MCF 10A (cell line): ENCODE data around the gene PIANP. TPM values are rescaled to one million over a fixed set of nuclear protein-coding genes. Genes with fewer than 3 reads are reported as not detected.
A peak's percentile ranks its signal among the peaks of the same experiment; 100 is the strongest.

ENCODE experiments used
- BruUV-seq: library from RNA; stranded (reverse); fragments of 400-500 nt; replicated peaks from 2 replicates; lab custom pipeline; 2021; lab: Mats Ljungman, UMichigan
- CTCF ChIA-PET: fragments of 300-600 bp; sonication (Branson Sonifier 250); formaldehyde crosslinking; extraction: SDS; loops from one replicate; lab custom pipeline; 2021; ENCODE audit warnings: antibody characterized with exemption, inconsistent platforms; lab: Yijun Ruan, JAX
- POLR2A ChIA-PET: fragments of 300-600, 350-650 bp; sonication (Branson Sonifier 250); formaldehyde crosslinking; extraction: SDS; loops from one replicate; lab custom pipeline; 2020; ENCODE audit warnings: antibody characterized with exemption, inconsistent platforms; lab: Yijun Ruan, JAX
- DNase-seq: peaks from one replicate; pipeline ENCODE4 v3.0.0-alpha.2; 2018; ENCODE audit not compliant: unreplicated experiment
- H3K27ac Mint-ChIP-seq: one replicate; pipeline ENCODE4 v1.8.0; 2022; ENCODE audit warnings: mild to moderate bottlenecking, low read depth, mixed read lengths; ENCODE audit not compliant: unreplicated experiment
- H3K27me3 Mint-ChIP-seq: one replicate; pipeline ENCODE4 v1.8.0; 2022; ENCODE audit warnings: mixed read lengths; ENCODE audit not compliant: insufficient read depth, unreplicated experiment
- H3K36me3 Mint-ChIP-seq: one replicate; pipeline ENCODE4 v1.8.0; 2022; ENCODE audit warnings: mild to moderate bottlenecking, moderate library complexity, mixed read lengths; ENCODE audit not compliant: insufficient read depth, unreplicated experiment
- H3K4me1 Mint-ChIP-seq: one replicate; pipeline ENCODE4 v1.8.0; 2022; ENCODE audit warnings: mixed read lengths; ENCODE audit not compliant: insufficient read depth, unreplicated experiment
- H3K4me3 Mint-ChIP-seq: one replicate; pipeline ENCODE4 v1.8.0; 2022; ENCODE audit warnings: mild to moderate bottlenecking, moderate library complexity, mixed read lengths; ENCODE audit not compliant: unreplicated experiment
- H3K9me3 Mint-ChIP-seq: one replicate; pipeline ENCODE4 v1.8.0; 2022; ENCODE audit warnings: mixed read lengths; ENCODE audit not compliant: unreplicated experiment
- intact Hi-C: fragments of 100-400 bp; cut with micrococcal nuclease; formaldehyde crosslinking; loops from 2 replicates; pipeline ENCODE4 v1.14.1; 2022
- total RNA-seq: library from RNA; stranded (reverse); gene quantifications from 2 replicates; pipeline ENCODE4 v1.2.3, GENCODE V29; 2022
- TF ChIP-seq, protein P1 (sequence below): fragments of 200-600 bp; IDR thresholded peaks from one replicate; pipeline ENCODE4 v1.8.0; 2022; ENCODE audit warnings: antibody characterized with exemption, mild to moderate bottlenecking; ENCODE audit not compliant: unreplicated experiment

Gene PIANP
- total RNA-seq, 1 experiment from 2014 or later, result not detected

DNA sequence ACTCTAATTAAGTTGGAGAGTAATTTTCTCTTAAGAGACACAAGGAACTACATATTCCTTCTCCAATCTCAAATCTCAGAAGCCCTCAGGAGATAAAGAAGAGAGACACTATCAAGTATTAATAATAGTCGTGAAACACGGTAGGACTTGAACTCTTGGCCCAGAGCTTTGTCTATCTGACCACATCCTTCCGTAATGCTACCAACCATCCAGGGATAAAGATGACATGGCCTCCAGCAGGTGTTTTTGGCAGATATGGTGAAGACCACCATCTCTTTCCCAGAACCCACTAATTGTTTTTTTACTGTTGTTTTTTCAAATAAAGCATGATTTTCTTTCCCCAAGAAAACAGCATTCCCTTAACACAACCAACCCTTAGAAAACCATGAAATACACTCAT, 14.8 kb downstream of the PIANP start:
- H3K4me3 Mint-ChIP-seq, result no peak overlapping the region
- peaks cover 30% of the 10 kb centered on the region for H3K4me1 Mint-ChIP-seq
- no peaks in the 10 kb centered on the region for H3K27me3 Mint-ChIP-seq
- peaks cover 48% of the 10 kb centered on the region for H3K36me3 Mint-ChIP-seq
- CTCF ChIA-PET, result interaction anchor here (0.6 to 1.4 kb wide), 8 partner anchors 8 to 311 kb away, joined by 3 to 5 read pairs (median 3); no protein-coding TSS in a partner anchor
- H3K9me3 Mint-ChIP-seq, result no peaks in the 10 kb centered on the region
- intact Hi-C loops, result no loop called here
- no peak for DNase-seq
- BruUV-seq, result no TSS peak
- POLR2A ChIA-PET, result interaction anchor here (0.6 kb wide), 1 partner anchor 60 kb away, joined by 3 read pairs; no protein-coding TSS in a partner anchor
- H3K27ac Mint-ChIP-seq, result no peak overlapping the region
- TF ChIP-seq, protein P1, sequence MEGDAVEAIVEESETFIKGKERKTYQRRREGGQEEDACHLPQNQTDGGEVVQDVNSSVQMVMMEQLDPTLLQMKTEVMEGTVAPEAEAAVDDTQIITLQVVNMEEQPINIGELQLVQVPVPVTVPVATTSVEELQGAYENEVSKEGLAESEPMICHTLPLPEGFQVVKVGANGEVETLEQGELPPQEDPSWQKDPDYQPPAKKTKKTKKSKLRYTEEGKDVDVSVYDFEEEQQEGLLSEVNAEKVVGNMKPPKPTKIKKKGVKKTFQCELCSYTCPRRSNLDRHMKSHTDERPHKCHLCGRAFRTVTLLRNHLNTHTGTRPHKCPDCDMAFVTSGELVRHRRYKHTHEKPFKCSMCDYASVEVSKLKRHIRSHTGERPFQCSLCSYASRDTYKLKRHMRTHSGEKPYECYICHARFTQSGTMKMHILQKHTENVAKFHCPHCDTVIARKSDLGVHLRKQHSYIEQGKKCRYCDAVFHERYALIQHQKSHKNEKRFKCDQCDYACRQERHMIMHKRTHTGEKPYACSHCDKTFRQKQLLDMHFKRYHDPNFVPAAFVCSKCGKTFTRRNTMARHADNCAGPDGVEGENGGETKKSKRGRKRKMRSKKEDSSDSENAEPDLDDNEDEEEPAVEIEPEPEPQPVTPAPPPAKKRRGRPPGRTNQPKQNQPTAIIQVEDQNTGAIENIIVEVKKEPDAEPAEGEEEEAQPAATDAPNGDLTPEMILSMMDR, result no peak

DNA sequence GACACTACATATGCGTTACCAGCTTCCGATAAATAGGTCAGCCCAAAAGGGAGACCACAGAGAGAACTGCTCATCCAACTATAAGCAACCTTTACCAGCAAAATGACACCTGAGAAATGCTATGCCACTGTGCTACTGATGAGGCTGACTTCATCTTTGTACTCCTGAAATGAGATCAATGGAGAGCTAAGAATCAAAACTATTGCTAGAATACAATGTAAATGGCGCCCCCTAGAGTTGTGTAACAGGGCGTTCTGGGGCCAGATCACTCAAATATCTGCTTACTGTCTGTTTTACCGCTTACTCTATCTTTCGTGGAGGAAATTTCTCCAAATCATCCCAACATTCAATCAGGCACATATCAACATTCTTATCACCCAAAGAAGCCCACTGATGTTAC, 16.0 kb downstream of the PIANP start:
- no peak overlapping the region for H3K27ac Mint-ChIP-seq
- H3K36me3 Mint-ChIP-seq, result peaks cover 56% of the 10 kb centered on the region
- intact Hi-C loops, result no loop called here
- POLR2A ChIA-PET, result interaction anchor here (0.6 to 0.9 kb wide), 3 partner anchors 40 to 109 kb away, joined by 3 read pairs; partner anchors contain the start of gene COPS7A
- CTCF ChIA-PET, result interaction anchor here (0.6 to 1.9 kb wide), 11 partner anchors 9 to 81 kb away, joined by 3 to 10 read pairs (median 4); no protein-coding TSS in a partner anchor
- no TSS peak for BruUV-seq
- no peak overlapping the region for H3K4me3 Mint-ChIP-seq
- H3K9me3 Mint-ChIP-seq, result no peaks in the 10 kb centered on the region
- H3K27me3 Mint-ChIP-seq, result no peaks in the 10 kb centered on the region
- DNase-seq, result peak; percentile 51
- H3K4me1 Mint-ChIP-seq, result peaks cover 30% of the 10 kb centered on the region
- TF ChIP-seq, protein P1, result peak; percentile 59

DNA sequence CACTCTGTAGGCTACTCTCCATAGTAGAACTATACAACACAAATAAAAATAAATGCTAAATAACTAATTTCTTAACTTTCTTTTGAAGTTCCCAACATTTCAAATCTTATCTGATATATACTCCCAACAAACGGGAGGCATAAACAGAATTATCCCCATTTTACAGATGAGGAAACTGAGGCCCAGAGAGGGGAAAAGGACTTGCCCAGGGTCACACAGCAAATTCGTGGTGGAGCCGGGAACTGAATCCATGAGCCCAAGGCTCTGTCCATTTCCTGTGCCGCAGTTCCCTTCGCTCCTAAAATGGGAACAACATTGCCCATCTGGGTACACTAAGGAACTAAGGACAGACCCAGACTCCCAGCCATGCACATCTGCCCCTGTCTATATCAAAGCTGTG, 23.7 kb downstream of the PIANP start:
- no peak for DNase-seq
- Mint-ChIP-seq H3K27ac (no peak overlapping the region), H3K4me3 (no peak overlapping the region), H3K4me1 (no peaks in the 10 kb centered on the region), H3K36me3 (peaks cover 84% of the 10 kb centered on the region), H3K27me3 (no peaks in the 10 kb centered on the region), H3K9me3 (no peaks in the 10 kb centered on the region)
- TF ChIP-seq, protein P1, result no peak
- ChIA-PET POLR2A (interaction anchor here (1.4 kb wide), 1 partner anchor 12 kb away, joined by 4 read pairs; the partner anchor contains the start of gene ZNF384), CTCF (interaction anchor here (1.5 kb wide), 1 partner anchor 9 kb away, joined by 3 read pairs; no protein-coding TSS in a partner anchor)
- BruUV-seq, result no TSS peak
- intact Hi-C loops, result no loop called here

DNA sequence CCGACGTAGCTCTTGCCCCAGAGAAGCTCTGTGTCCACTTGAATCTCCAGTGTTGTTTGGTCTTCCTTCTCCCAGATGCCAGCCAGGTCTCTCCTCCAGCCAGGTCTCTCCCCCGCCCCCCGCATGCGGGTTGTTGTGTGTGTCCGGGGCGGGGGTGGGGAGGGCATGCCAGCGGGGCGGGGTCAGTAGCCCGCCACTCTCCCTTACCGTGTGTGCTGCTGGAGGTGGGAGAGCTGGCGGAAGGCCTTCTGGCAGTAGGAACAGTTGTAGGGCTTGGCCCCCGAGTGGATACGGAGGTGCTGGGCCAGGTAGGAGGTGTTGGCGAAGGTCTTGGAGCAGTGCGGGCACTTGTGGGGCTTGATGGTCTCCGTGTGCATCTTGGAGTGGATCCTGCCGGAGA, 28.5 kb downstream of the PIANP start:
- BruUV-seq, result no TSS peak
- no peak overlapping the region for H3K27ac Mint-ChIP-seq
- no peak for DNase-seq
- no peak overlapping the region for H3K4me3 Mint-ChIP-seq
- ChIA-PET POLR2A (no interaction called here), CTCF (interaction anchor here (0.6 to 0.8 kb wide), 3 partner anchors 17 to 200 kb away, joined by 3 read pairs; partner anchors contain the start of gene ZNF384)
- no peaks in the 10 kb centered on the region for H3K9me3 Mint-ChIP-seq
- peaks cover 97% of the 10 kb centered on the region for H3K36me3 Mint-ChIP-seq
- H3K4me1 Mint-ChIP-seq, result no peaks in the 10 kb centered on the region
- TF ChIP-seq, protein P1, result no peak
- no peaks in the 10 kb centered on the region for H3K27me3 Mint-ChIP-seq
- intact Hi-C loops, result no loop called here
